MM.1S (cell line): Measurements from ENCODE around the gene A2ML1.

ENCODE experiments used
- EZH2 ChIP-seq: fragments of 300-600 bp; sonication (generic); optimal IDR thresholded peaks from 2 replicates; pipeline ENCODE3; 2017; ENCODE audit warnings: low read depth, mild to moderate bottlenecking, antibody characterized with exemption, low read length, mixed read lengths
- TF ChIP-seq, protein P1 (sequence below): fragments of 300-600 bp; sonication (generic); IDR thresholded peaks from 2 replicates; pipeline ENCODE4 v1.5.1; 2016; ENCODE audit warnings: antibody characterized with exemption, low read length, mixed read lengths

DNA sequence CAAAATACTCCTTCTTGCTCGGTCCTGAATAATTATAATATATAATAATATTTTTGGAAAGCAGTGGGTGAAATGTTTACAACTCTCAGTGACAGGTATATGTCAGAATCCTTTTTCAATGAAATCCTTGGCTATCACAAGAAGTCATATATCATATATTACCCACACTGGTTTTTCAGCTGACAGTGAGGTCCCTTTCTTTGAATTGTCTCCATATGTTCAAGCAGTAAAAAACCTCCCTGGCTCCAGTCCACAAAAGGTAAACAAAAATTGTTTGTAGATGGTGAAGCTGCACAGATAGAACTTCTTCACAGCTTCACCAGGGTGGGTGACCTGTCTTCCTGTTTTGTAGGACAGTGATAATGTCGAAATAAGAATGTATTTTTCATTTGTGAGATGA lies 44.0 kb downstream of the A2ML1 start:
- TF ChIP-seq, protein P1, sequence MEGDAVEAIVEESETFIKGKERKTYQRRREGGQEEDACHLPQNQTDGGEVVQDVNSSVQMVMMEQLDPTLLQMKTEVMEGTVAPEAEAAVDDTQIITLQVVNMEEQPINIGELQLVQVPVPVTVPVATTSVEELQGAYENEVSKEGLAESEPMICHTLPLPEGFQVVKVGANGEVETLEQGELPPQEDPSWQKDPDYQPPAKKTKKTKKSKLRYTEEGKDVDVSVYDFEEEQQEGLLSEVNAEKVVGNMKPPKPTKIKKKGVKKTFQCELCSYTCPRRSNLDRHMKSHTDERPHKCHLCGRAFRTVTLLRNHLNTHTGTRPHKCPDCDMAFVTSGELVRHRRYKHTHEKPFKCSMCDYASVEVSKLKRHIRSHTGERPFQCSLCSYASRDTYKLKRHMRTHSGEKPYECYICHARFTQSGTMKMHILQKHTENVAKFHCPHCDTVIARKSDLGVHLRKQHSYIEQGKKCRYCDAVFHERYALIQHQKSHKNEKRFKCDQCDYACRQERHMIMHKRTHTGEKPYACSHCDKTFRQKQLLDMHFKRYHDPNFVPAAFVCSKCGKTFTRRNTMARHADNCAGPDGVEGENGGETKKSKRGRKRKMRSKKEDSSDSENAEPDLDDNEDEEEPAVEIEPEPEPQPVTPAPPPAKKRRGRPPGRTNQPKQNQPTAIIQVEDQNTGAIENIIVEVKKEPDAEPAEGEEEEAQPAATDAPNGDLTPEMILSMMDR, result no peak
- TF ChIP-seq EZH2, result no peak
